HG03571 (cell line): ENCODE data around the gene AGMO.

Experiments
- ATAC-seq: cut with Tn5 transposase; IDR thresholded peaks from one replicate; pipeline ENCODE4 v1.9.1; 2021; ENCODE audit not compliant: unreplicated experiment

AGMO gene

DNA sequence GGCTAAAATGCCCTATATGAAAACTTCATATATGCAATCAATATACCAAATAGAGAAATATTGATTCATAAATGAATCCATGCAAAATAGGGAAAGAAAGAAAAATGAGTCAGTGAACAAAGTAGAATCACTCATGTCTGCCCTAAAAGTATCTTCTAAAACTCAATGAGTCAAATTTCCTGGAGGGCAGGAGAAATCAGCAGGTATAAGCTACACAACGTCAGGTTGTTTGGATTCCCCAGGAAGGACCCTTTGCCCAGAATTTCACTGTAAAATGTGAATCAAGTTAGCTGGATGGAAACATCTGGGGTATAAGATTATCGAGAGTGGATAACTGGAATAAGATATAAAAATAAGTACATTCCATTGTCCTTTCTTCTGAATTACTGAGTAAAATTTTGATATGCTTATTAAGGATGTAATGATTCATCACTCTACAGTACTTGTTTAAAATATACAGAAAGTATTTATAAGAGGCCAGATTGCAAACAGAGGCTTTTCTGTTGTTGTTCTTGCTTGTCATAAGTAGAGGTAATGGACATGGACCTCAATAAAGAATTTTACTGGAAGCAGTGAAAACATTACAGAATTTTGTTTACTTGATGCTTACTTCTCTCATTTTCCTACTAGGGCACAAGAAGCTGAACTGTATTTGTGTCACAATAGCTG, 99.0 kb downstream of the AGMO start:
- no peak for ATAC-seq

DNA sequence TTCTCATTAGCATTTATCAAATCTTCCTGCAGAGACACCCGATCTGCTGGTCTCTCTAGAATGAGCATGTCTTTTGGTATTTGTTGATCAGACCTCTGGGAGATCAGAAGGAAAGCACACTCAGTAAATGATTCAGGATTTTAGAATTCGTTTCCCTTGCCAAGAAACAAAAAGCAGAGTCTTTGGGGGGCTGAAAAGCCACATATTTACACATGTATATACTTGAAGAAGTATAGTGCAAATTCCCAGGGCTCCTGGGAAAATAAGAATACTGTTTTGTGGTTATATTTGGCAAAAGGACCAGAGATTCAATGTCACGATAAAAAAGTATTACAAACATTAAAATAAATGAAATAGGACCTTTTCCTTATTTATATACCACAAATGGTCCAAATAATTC, 100.2 kb downstream of the AGMO start:
- no peak for ATAC-seq

DNA sequence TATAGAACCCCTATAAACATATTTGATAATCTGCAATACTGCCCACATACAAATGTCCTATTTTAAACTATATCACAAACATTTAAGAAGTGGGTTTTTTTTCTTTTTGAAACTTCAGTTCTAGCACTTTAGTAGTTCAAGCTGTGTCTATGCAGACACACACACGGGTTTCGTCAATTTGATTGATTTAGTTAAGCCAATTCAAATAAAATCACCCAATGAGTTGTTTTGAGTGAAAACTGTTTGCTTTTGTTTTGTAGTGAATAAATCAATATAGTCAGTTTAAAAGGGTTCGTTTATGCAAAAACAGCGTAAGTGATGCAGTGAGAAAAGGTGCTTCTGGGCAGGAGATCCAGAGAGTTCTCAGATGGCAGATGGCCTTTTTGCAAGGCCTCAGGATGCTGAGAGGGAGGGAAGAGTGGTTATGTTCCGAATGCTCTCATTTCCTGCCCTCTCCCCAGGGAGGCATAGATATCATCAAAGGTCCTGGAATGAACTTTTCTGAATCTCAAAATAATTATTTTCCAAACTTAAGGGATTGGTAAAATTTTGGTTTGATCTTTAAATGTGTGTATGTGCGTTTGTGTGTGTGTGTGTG, 102.7 kb downstream of the AGMO start:
- no peak for ATAC-seq

DNA sequence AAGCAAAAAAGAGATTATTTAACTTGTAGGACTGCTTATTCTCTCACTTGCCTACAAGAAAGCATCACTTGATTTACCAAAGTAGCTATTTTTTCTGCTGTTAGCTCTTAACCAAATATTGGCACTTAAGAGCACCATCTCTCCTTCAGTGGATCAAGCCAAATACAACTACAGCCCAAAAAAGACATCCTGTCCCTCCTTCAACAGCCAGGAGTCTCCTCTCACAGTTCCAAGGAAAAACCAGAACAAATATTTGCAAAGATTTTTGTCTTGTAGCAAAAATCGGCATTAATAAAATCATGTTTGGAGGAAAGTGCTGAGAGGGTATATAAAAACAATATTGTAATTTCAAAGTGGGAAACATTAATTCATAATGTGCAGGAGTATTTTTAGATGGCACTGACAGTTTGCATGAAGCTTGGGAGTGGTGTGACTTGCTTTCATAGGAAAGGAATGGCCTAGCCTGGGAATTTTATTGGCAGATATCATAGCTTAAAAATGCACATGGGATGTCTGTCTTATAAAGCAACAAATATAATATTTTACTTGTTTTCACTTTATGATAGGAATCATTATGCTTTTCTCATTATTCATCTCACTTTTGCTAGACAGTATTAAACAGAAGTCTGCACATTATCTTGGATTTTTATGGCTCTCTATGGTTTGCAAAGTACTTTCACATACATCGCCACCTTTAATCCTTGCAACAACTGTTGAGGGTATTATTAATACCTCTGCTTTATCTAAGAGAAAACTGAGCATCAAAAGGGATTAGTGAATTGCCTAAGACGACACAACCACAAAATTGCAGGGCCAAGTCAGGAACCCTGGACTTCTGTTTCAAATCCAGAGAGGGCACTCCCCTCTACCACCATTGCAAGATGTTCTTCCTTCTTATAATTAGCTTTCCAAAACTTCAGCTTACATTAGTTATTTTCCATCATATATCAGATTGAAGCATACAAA, 103.5 kb downstream of the AGMO start:
- no peak for ATAC-seq

DNA sequence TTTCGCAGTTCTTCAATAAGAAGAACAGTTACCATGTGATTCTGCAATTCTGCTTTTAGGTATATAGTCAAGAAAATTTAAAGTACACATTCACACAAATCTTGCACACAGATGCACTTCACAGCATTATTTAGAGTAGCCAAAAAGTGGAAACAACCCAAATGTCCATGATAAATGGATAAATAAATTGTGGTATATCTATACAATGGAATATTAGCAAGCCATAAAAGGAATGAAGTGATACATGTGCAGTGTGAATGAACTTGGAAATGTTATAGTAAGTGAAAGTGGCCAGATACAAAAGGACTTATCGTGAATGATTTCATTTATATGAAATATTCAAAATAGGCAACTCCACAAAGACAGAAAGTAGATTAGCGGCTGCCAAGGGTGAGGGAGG, 109.1 kb downstream of the AGMO start:
- no peak for ATAC-seq

DNA sequence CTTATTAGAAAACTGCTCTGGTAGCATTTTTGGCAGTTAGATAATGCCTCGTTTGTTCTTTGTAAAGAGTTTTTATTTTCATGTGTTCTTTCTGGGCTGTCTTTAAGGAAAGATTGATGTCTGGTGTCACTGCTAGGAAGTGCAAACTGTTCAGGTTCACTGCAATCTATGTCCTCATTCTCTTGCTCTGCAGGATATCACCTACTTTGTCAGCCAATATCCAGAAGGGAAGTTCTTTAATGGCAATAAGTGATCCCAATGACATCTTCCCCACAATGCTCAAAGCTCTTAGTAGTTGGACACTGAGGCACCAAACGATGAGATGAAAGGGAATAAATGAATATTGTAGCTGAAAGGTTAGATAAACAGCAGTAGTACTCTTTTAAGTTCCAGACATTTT, 115.1 kb downstream of the AGMO start:
- ATAC-seq: no peak

DNA sequence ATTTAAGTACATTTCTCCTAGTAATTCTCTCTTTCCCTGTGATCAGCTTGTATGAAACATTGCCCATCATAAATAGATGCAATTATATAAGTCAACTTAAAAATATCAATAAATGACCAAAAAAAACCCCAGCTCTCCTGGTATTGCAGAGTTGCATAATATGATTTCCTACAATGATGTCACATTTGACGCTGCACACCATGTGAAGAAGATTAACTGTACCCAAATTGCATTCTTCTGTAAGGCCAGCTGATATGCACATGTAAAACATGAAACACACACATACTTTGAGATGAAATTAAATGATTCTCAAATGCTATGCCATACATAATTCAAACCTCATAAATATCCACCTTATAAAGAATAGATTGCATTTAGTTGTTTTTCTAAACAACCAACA, 115.5 kb downstream of the AGMO start:
- ATAC-seq: no peak

DNA sequence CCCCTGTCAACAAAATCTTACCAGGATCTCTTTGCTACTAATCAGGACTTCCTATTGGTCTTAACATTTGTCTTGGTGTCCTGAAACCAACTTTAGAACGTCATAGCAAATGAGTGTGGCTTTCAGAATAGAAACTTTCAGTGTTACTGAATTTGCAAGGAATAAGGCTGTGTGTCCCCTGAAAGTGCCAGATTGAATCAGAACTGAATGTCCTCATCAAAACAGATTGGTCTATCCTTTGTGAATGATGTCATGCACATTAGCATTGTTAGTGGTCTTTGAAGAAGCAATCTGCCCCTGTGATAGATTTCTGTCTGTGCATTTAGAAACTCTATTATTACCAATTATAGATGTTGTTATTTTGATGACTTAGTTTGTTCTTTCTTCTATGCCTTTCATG, 119.9 kb downstream of the AGMO start:
- no peak for ATAC-seq

DNA sequence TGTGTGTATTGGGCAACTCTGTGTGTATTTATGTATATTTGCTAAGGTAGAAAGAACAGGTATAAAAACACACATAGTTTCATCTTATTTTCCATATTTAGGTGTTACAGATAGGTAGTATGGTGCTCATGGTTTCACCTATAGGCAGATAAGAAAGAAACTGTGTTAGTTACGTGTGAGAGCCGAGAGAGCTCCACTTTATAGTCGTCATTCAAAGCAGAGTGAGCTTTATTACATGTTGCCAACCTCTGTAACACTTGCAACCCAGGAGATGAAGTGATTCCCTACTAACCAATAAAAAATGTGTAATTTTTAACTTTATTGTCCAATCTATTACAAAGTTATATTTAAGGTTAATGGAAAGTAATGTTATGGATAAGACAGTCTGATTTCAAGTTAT, 121.3 kb downstream of the AGMO start:
- no peak for ATAC-seq

DNA sequence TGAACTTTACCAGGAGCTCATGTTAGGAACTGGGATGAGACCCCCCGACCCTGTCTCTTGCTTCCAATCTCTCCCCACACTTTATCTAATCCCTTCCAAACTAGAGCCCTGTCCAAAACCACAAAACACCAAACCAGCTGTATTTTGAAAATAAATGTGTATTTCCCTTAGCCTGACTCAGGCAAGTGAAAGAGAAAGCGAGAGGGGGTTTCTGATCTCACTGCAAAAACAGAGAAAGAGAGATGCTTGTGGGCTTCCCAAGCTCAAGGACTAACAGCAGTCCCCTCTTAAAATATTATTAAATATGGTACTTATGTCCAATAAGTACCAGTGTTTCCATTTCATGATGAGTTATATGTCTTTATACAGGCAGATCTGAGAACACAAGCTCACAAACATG, 122.0 kb downstream of the AGMO start:
- no peak for ATAC-seq

DNA sequence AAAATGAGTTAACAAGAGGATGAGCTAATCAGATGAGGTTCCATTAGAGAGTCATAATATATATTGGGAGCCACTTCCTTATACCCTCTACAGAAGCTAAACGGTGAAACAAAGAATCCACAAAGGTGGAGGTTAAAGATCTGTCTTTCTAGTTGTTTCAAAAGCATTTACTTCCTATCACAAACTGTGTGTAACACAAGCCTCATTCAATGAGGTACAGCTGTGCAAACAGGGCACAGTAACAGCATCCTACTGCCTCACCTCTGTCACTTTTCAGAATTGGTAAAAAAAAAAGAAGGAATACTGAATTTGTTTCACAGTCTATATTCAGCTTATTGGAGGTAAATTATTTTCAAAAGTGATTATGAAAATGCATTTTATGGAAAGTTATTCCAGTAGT, 128.7 kb downstream of the AGMO start:
- ATAC-seq: no peak

DNA sequence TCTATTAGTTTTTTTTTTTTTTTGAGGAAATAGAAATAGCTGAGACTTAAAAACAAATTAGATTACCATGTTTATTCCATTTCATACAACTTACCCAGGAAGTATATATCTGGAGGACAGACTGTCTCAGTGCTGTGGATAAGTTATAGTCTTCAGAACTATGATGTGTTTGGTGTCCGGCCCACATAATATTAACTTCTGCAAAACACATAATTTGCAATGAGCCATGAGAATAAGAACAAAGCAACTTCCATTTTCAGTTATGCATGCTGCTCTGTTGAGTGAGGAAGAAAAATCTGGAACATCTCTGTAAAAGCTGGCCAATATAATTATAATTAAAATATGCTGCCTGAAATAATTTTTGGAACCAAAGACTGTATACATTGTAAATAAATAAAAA, 130.9 kb downstream of the AGMO start:
- no peak for ATAC-seq

DNA sequence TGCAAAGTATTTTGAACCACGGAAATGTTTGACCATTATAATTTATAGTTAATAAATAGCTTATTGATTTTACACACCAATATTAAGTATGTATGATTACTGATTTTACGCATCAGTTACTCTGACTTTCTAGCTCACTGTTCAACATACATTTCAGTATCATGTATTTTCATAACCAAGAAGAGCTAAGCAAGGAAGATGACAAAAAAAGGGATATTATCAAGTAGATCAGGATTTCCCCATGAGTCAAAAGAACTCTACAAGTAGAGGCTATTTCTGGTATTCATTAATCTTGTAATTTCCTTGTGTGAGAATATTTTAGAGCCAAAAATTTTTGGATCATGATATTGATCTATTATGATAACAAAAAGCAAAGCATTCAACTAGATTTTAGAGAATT, 131.6 kb downstream of the AGMO start:
- no peak for ATAC-seq

DNA sequence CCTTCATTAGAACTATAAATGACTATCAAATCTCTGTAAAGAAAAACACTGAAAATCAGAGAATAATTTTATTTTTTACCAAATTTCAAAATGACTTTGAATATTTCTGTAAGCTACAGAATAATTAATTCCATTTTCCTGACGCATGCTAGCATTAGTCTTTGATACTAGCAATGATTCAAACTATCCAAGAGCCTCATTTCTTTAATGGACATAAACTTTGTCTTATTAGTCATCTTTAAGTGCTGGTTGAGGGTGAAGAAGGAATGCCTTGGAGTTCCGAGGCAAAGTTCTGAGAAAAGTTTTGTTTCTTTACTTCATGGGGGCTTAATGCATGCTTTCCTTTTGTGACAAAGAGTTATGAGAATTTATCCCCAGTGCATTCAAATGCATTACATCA, 137.3 kb downstream of the AGMO start:
- ATAC-seq: no peak

DNA sequence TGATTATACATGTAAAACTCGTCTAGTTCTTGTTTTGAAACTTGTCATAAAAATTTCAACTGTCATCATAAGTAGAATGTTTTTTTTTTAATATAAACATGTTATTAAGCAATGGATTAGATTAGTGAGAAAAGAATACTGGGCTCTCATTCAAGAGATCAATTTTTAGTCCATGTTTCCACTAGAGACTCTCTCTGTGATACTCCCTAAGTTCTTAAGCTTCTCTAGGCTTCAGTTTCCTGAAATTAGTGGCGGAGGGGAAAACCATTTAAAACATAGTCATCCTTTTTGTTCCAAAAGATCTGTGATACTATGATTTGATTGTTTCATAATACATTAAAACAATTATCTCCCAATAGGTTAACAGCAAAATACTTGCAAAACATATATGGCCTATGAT, 142.2 kb downstream of the AGMO start:
- ATAC-seq: no peak

DNA sequence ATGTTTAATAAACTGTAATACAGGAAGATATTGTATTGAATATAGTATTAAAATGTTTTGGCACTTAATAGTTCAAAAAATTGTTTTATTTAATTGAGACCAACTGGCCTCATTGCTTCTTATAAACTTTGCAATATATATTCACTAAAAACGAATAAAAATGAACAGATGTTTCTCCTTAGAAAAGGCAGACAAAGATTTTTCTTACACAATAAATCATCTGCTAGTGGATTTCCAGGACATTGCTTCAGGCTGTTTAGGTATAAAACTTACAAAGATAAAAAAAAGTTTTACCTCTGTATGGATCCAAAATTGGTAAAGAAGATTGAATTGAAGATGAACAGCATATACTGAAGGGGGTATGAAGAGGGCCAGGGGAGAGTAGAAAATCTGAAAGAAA, 143.6 kb downstream of the AGMO start:
- no peak for ATAC-seq

DNA sequence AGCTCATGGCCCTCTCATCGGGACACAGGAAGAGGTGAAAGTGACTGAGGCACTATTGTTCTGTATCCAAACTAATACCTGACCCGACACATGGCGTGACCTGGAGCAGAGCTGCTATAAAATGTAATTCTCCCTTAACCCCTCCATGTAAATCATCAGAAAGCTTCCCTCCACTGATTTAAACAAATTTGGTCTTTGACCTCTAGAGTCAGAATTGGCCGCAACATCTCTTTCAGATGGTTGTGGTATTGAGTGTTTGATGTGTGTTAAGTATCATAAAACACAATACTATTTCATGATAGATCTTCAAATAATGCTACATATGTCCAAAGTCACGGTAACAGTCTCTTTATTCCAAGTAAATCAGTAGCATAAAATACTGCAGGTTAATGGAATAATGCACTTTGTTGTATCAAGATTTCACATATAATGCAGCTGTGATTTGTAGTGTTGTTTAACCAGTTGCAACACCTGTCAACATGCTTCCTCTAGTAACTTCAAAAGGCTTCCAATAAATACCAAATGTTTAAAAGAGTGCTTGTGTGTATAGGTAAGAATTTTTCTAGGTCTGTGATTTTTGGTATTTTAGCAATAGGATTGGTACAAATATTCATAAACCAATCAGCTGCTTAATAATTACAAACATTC, 144.3 kb downstream of the AGMO start:
- no peak for ATAC-seq

DNA sequence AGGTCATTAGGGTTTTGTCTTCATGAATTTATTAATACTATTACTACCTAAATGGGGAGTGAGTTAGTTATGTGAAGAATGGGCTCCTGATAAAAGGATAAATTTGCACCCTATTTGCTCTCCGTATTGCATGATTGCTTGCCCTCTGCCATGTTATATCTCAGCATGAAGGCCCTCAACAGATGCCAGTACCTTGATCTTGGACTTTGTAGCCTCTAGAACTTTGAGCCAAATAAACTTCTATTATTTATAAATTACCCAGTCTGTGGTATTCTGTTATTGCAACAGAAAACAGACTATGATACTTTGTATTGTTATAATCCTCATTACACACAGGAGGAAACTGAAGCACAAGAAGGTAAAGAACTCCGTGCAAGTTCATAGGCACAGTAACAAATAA, 150.8 kb downstream of the AGMO start:
- no peak for ATAC-seq

DNA sequence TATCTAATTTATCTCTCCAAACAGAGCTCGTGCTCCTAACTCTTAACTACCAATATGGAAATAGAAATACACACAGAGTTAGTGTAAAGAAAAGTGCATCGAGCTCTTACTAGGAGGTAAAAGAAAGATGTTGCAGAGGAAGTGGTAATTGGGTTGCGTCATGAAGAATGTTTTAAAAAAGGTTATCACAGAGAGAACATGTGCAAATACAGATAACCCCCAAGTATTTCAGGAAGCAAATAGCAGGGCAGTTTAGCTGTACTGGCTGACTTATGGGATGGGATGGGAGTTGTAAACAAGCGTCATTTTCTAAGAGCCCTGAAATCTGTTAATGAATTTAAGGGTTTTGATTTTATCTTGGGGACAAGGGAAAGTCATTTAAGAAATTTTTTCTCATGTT, 153.9 kb downstream of the AGMO start:
- ATAC-seq: no peak

DNA sequence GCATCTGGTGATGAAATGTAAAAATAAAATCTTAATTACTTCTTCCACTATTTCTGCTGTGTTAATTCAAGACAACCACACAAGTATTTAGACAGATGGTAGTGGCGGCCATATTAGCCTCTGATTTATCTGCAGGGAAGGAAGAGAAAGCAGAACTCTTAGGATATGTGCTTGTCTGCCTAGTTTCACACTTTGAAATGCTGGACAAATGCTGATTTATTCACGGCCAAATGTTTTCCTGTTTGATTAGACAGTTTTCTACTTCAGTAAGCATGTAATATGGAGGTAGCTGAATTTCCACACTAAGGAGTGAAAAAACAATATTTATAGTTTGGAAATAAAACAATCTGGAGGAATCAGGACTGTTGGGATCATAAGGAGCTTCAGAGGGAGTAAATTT, 158.1 kb downstream of the AGMO start:
- no peak for ATAC-seq

DNA sequence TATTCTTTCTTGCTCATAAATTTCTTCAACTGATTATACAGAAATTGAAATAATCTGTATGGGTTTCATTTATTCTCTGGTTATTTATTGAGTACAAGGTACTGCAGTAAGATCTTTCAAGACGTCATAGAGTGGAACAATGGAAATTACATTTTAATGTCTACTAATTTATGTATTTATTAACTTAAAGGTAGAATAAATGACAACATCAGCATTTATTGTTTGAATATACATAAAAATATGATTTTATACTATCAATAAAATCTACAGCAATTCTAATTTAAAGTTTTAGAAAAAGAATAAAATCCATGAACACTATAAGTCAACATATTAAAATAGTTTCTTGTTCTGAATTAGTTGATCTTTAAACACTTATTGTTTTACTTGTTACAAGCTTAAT, 158.5 kb downstream of the AGMO start:
- ATAC-seq: no peak
